Ovary (tissue), 9 donors: ENCODE measurements around the gene MEOX2. TPM values are rescaled to one million over a fixed set of nuclear protein-coding genes. Genes with fewer than 3 reads are reported as not detected.

Experiments
- DNase-seq, 5 donors: peaks; one replicate each; pipeline ENCODE4 v3.0.0-alpha.2; 2019 to 2020
- H3K27ac ChIP-seq, 2 donors: fragments of 200-600 bp; one replicate each; pipeline versions ENCODE4 v1.5.1 to v1.8.0; 2019 to 2022
- H3K27me3 ChIP-seq: fragments of 200-600 bp; one replicate; pipeline ENCODE4 v1.8.0; 2022
- H3K36me3 ChIP-seq: fragments of 200-600 bp; sonication (generic); one replicate; pipeline ENCODE4 v1.5.1; 2019
- H3K4me1 ChIP-seq: one replicate; pipeline ENCODE4 v1.8.1; 2013; ENCODE audit warnings: mild to moderate bottlenecking, moderate library complexity; ENCODE audit not compliant: insufficient read depth
- H3K4me3 ChIP-seq: fragments of 200-600 bp; sonication (generic); one replicate; pipeline ENCODE4 v1.5.1; 2017
- H3K9me3 ChIP-seq, 2 donors: fragments of 200-600 bp in 1 of 2; sonication (generic) in 1 of 2; one replicate each; pipeline versions ENCODE4 v1.5.1 to v1.8.1; 2013 to 2019; ENCODE audit warnings: mild to moderate bottlenecking in 1 of 2, moderate library complexity in 1 of 2
- CTCF ChIP-seq, 3 donors: fragments of 450-650 bp in 2 of 3; fragments of 200-600 bp in 1 of 3; IDR thresholded peaks; one replicate each; pipeline versions ENCODE4 v1.5.1 to v1.8.0; 2016 to 2022; ENCODE audit warnings: antibody characterized with exemption in 3 of 3, mild to moderate bottlenecking in 1 of 3
- EP300 ChIP-seq: sonication (generic); formaldehyde crosslinking; IDR thresholded peaks from one replicate; pipeline ENCODE4 v1.6.1; 2017; ENCODE audit warnings: antibody characterized with exemption
- POLR2A ChIP-seq: fragments of 450-650 bp; IDR thresholded peaks from one replicate; pipeline ENCODE4 v1.6.1; 2017; ENCODE audit warnings: antibody characterized with exemption, mild to moderate bottlenecking, moderate library complexity
- WGBS, 3 donors: extraction: QIAGEN DNeasy Blood & Tissue Kit in 1 of 3; methylation state at CpG; one replicate each; pipeline versions ENCODE4 v1.1.5 to v1.1.7; 2013 to 2017; 5-methylcytosine and 5-hydroxymethylcytosine counted together
- intact Hi-C, 4 donors: fragments of 100-400 bp; cut with DNase I; formaldehyde crosslinking; loops; one replicate each; pipeline versions ENCODE4 v1.11.0 to v1.15.1; 2022 to 2023
- polyA plus RNA-seq, 2 donors: library from polyadenylated mRNA; stranded (reverse); fragments of 200-250 nt in 1 of 2; fragments of 350-450 nt in 1 of 2; fragmentation: Illumina TruSeq in 1 of 2; extraction: RNeasy Lipid Tissue Mini Kit (QIAGEN cat#74804) in 1 of 2; gene quantifications; one replicate each; pipeline ENCODE4 v1.2.3, GENCODE V29; 2013 to 2014
- total RNA-seq, 7 donors: library from RNA; depleted of rRNA in 2 of 7; stranded (reverse); fragments of >200 nt in 2 of 7; fragmentation: NEBNext Ultra II Directional in 3 of 7; extraction: Animal tissue kit (Norgen Biotek cat#: 25700) in 3 of 7; gene quantifications; one replicate each; pipeline versions ENCODE4 v1.1.0 to v1.2.4, GENCODE V29; 2016 to 2023
- donor health status: DM: no; HTN: no; CAD: no; lungs with moderate emphysema.
- donor health status: DM: no; HTN: no; CAD: no.
- donor health status: Bipolar disorder and iron deficiency.
- donor health status: DM: yes; HTN: yes; CAD: no.
- donor health status: DM: no; HTN: no; CAD: no.
- donor health status: DM: yes; HTN: yes; CAD: no.

The MEOX2 gene
- total and polyA plus RNA-seq, 9 donors: 1.3 to 15.4 (median 1.6) TPM

DNA sequence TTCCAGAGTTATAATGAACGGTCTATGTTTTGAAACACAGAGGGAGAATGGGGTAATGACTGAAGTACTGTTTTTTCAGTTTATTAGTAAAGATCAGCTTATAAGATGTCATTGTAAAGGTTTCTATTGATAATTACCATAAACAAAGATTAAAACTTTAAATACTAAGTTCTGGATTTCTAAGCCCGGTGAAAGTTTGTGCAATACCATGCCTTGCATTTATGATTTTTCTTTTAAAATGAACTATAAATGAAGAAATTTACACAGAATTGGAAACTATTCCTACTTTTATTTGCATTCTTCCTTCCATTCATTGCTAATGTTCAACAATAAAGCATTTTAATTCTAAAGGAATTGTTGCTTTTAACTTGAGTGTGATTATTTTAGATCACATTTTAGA is 4.9 kb downstream of the MEOX2 start:
- Histone ChIP-seq H3K4me3 (no peak overlapping the region), H3K4me1 (no peaks in the 10 kb centered on the region), H3K9me3 (no peaks in the 10 kb centered on the region), H3K27me3 (no peaks in the 10 kb centered on the region), H3K36me3 (no peaks in the 10 kb centered on the region), H3K27ac (no peak overlapping the region)
- WGBS, 3 donors: 87 to 96% (median 88%) methylated on average over 2 of the region's 2 CpGs
- DNase-seq: no peak
- intact Hi-C loops: loop anchor here in 1 of 4 donors (10.0 kb wide), 1 partner anchor 143 kb away; no protein-coding TSS in a partner anchor
- no peak for TF ChIP-seq EP300
- TF ChIP-seq CTCF (IDR thresholded peaks at IDR 0.05): no peak
- TF ChIP-seq POLR2A: no peak

- H3K9me3 ChIP-seq: no peaks in the 10 kb centered on the region
- TF ChIP-seq POLR2A (no peak), EP300 (no peak), CTCF (IDR thresholded peaks at IDR 0.05) (no peak)
- H3K27me3 ChIP-seq: no peaks in the 10 kb centered on the region
- H3K27ac ChIP-seq: no peak overlapping the region
- no peak overlapping the region for H3K4me3 ChIP-seq
- intact Hi-C loops: loop anchor here in 1 of 4 donors (10.0 kb wide), 1 partner anchor 144 kb away; no protein-coding TSS in a partner anchor
- no peak for DNase-seq
- no peaks in the 10 kb centered on the region for H3K36me3 ChIP-seq
- WGBS, 3 donors: 90 to 98% (median 96%) methylated on average over 1 of the region's 1 CpG
- H3K4me1 ChIP-seq: no peaks in the 10 kb centered on the region
Observed at GRCh38 chr7:15681186-15681585, 5.3 kb downstream of the MEOX2 start.

DNA sequence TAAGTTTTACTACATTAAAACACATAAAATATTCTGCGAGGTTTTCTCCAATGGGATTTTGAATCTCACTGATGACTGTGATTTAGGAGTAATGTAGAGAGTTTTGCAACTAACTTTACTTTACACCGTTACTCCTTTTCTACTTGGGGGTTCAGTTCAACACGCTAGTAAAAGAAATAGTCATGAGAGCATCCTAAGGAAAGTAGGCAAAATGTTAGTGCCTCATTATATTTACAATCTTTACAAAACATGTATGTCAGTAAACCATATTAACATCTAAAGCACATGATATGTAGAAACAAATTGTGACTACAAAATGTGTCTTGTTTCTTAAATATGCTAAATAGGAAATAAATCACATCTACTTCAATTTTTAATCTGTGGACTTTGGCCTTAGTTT is 6.0 kb downstream of the MEOX2 start:
- 93 to 95% (median 94%) methylated on average over 3 of the region's 3 CpGs for WGBS, 3 donors
- DNase-seq: no peak
- Histone ChIP-seq H3K9me3 (no peaks in the 10 kb centered on the region), H3K4me1 (no peaks in the 10 kb centered on the region), H3K27me3 (no peaks in the 10 kb centered on the region), H3K36me3 (no peaks in the 10 kb centered on the region), H3K4me3 (no peak overlapping the region), H3K27ac (no peak overlapping the region)
- no peak for TF ChIP-seq EP300
- no peak for TF ChIP-seq POLR2A
- TF ChIP-seq CTCF (IDR thresholded peaks at IDR 0.05): no peak
- intact Hi-C loops: loop anchor here in 1 of 4 donors (10.0 kb wide), 1 partner anchor 144 kb away; no protein-coding TSS in a partner anchor

- Histone ChIP-seq H3K9me3 (no peaks in the 10 kb centered on the region), H3K27ac (no peak overlapping the region), H3K36me3 (no peaks in the 10 kb centered on the region), H3K4me3 (no peak overlapping the region), H3K4me1 (no peaks in the 10 kb centered on the region), H3K27me3 (no peaks in the 10 kb centered on the region)
- no peak for DNase-seq
- intact Hi-C loops: no loop called here
- TF ChIP-seq EP300 (no peak), POLR2A (no peak), CTCF (IDR thresholded peaks at IDR 0.05) (no peak)
- WGBS, 3 donors: 92 to 100% (median 94%) methylated on average over 1 of the region's 1 CpG
Observed at GRCh38 chr7:15679306-15679705, 7.2 kb downstream of the MEOX2 start.
